Caco-2 (cell line): ENCODE data around the gene ATP6V0C. TPM values are rescaled to one million over a fixed set of nuclear protein-coding genes. Genes with fewer than 3 reads are reported as not detected.

ENCODE experiments used
- BruUV-seq: library from RNA; stranded (reverse); fragments of 400-500 nt; replicated peaks from 2 replicates; lab custom pipeline; 2021; lab: Mats Ljungman, UMichigan
- CTCF ChIA-PET: fragments of 300-600 bp; sonication (Branson Sonifier 250); formaldehyde crosslinking; loops from one replicate; lab custom pipeline; 2022; ENCODE audit warnings: antibody characterized with exemption; lab: Charles Lee
- POLR2A ChIA-PET: fragments of 300-600 bp; sonication (Branson Sonifier 250); formaldehyde crosslinking; loops from one replicate; lab custom pipeline; 2022; ENCODE audit warnings: antibody characterized with exemption; lab: Charles Lee
- DNase-seq, 2 experiments: peaks; one replicate each; pipeline versions ENCODE4 v3.0.0 to v3.0.0-alpha.2; 2020 to 2022
- H3K27me3 ChIP-seq: replicated peaks from 2 replicates; pipeline ENCODE4 v1.6.0; 2011; ENCODE audit warnings: low read length; ENCODE audit not compliant: control insufficient read depth, insufficient read depth
- H3K36me3 ChIP-seq: 2 replicates; pipeline ENCODE4 v1.5.1; 2011; ENCODE audit warnings: low read length; ENCODE audit not compliant: control insufficient read depth, insufficient read depth
- H3K4me1 ChIP-seq: fragments of 250-450 bp; sonication (Bioruptor Pico); 2 replicates; pipeline ENCODE4 v1.5.1; 2020; ENCODE audit warnings: mild to moderate bottlenecking
- H3K4me3 ChIP-seq: 2 replicates; pipeline ENCODE4 v1.5.1; 2011; ENCODE audit warnings: low read depth, mild to moderate bottlenecking, control low read depth, low read length
- H3K9me3 ChIP-seq: fragments of 250-450 bp; sonication (Bioruptor Pico); 2 replicates; pipeline ENCODE4 v1.5.1; 2020; ENCODE audit warnings: mild to moderate bottlenecking, moderate library complexity
- H3K27ac Mint-ChIP-seq: one replicate; pipeline ENCODE4 v1.8.0; 2022; ENCODE audit warnings: mixed read lengths; ENCODE audit not compliant: unreplicated experiment
- H3K27me3 Mint-ChIP-seq: one replicate; pipeline ENCODE4 v1.8.0; 2022; ENCODE audit warnings: mixed read lengths; ENCODE audit not compliant: insufficient read depth, unreplicated experiment
- H3K36me3 Mint-ChIP-seq: one replicate; pipeline ENCODE4 v1.8.0; 2022; ENCODE audit warnings: mild to moderate bottlenecking, mixed read lengths; ENCODE audit not compliant: insufficient read depth, unreplicated experiment
- H3K4me1 Mint-ChIP-seq: one replicate; pipeline ENCODE4 v1.8.0; 2022; ENCODE audit warnings: low read depth, mixed read lengths; ENCODE audit not compliant: unreplicated experiment
- H3K4me3 Mint-ChIP-seq: one replicate; pipeline ENCODE4 v1.8.0; 2022; ENCODE audit warnings: mild to moderate bottlenecking, moderate library complexity, mixed read lengths; ENCODE audit not compliant: unreplicated experiment
- H3K9me3 Mint-ChIP-seq: one replicate; pipeline ENCODE4 v1.8.0; 2022; ENCODE audit warnings: mixed read lengths; ENCODE audit not compliant: unreplicated experiment
- CTCF ChIP-seq, 2 experiments: fragments of 200-600 bp in 1 of 2; IDR thresholded peaks; 1 replicate in 1 of 2; 2 replicates in 1 of 2; pipeline versions ENCODE4 v1.5.1 to v1.8.0; 2011 to 2022; ENCODE audit warnings: antibody characterized with exemption in 1 of 2, control low read depth in 1 of 2, inconsistent platforms in 1 of 2, low read depth in 1 of 2, low read length in 1 of 2, mild to moderate bottlenecking in 1 of 2, moderate library complexity in 1 of 2; ENCODE audit not compliant: insufficient read depth in 1 of 2, severe bottlenecking in 1 of 2, unreplicated experiment in 1 of 2
- intact Hi-C: fragments of 100-400 bp; cut with micrococcal nuclease; formaldehyde crosslinking; loops from one replicate; pipeline ENCODE4 v1.10.0; 2022; ENCODE audit not compliant: unreplicated experiment
- total RNA-seq: library from RNA; stranded (reverse); gene quantifications from 2 replicates; pipeline ENCODE4 v1.2.3, GENCODE V29; 2022

The ATP6V0C gene
- total RNA-seq, 1 experiment from 2014 or later = 200 TPM

GRCh38 chr16:2480948-2481347 lies 32.8 kb upstream of the ATP6V0C start:
- ChIA-PET POLR2A (no interaction called here), CTCF (no interaction called here)
- Histone ChIP-seq H3K4me1 (no peaks in the 10 kb centered on the region), H3K27me3 (no peaks in the 10 kb centered on the region), H3K4me3 (no peak overlapping the region), H3K36me3 (no peaks in the 10 kb centered on the region), H3K9me3 (no peaks in the 10 kb centered on the region)
- no peak for TF ChIP-seq CTCF (IDR thresholded peaks at IDR 0.05; ENCODE audit: insufficient read depth in 1 of 2, low read depth in 1 of 2, low read length in 1 of 2, severe bottlenecking in 1 of 2, unreplicated experiment in 1 of 2)
- BruUV-seq = no TSS peak
- no peaks in the 10 kb centered on the region for H3K27me3 Mint-ChIP-seq
- H3K27ac Mint-ChIP-seq = no peak overlapping the region
- DNase-seq = no peak
- no peak overlapping the region for H3K4me3 Mint-ChIP-seq
- intact Hi-C loops = no loop called here
- no peaks in the 10 kb centered on the region for H3K9me3 Mint-ChIP-seq
- H3K36me3 Mint-ChIP-seq = peaks cover 16% of the 10 kb centered on the region
- H3K4me1 Mint-ChIP-seq = peaks cover 17% of the 10 kb centered on the region

- Mint-ChIP-seq H3K4me1 (peaks cover 17% of the 10 kb centered on the region), H3K36me3 (peaks cover 16% of the 10 kb centered on the region), H3K4me3 (no peak overlapping the region), H3K27ac (no peak overlapping the region), H3K27me3 (no peaks in the 10 kb centered on the region), H3K9me3 (no peaks in the 10 kb centered on the region)
- Histone ChIP-seq H3K27me3 (no peaks in the 10 kb centered on the region), H3K4me3 (no peak overlapping the region), H3K4me1 (no peaks in the 10 kb centered on the region), H3K36me3 (no peaks in the 10 kb centered on the region), H3K9me3 (no peaks in the 10 kb centered on the region)
- no peak for TF ChIP-seq CTCF (IDR thresholded peaks at IDR 0.05; ENCODE audit: insufficient read depth in 1 of 2, low read depth in 1 of 2, low read length in 1 of 2, severe bottlenecking in 1 of 2, unreplicated experiment in 1 of 2)
- ChIA-PET POLR2A (no interaction called here), CTCF (no interaction called here)
- intact Hi-C loops = no loop called here
- BruUV-seq = no TSS peak
- DNase-seq = no peak
Measured at GRCh38 chr16:2481676-2482075, 32.1 kb upstream of the ATP6V0C start.

GRCh38 chr16:2482249-2482648 lies 31.5 kb upstream of the ATP6V0C start:
- Mint-ChIP-seq H3K4me1 (peaks cover 17% of the 10 kb centered on the region), H3K36me3 (peaks cover 16% of the 10 kb centered on the region), H3K27ac (no peak overlapping the region), H3K4me3 (no peak overlapping the region), H3K9me3 (no peaks in the 10 kb centered on the region), H3K27me3 (no peaks in the 10 kb centered on the region)
- Histone ChIP-seq H3K4me1 (no peaks in the 10 kb centered on the region), H3K36me3 (no peaks in the 10 kb centered on the region), H3K27me3 (no peaks in the 10 kb centered on the region), H3K9me3 (no peaks in the 10 kb centered on the region), H3K4me3 (no peak overlapping the region)
- no peak for TF ChIP-seq CTCF (IDR thresholded peaks at IDR 0.05; ENCODE audit: insufficient read depth in 1 of 2, low read depth in 1 of 2, low read length in 1 of 2, severe bottlenecking in 1 of 2, unreplicated experiment in 1 of 2)
- no TSS peak for BruUV-seq
- intact Hi-C loops = no loop called here
- ChIA-PET POLR2A (no interaction called here), CTCF (no interaction called here)
- DNase-seq = no peak
